Measurements from ENCODE around the gene BUD13.
A peak's percentile ranks its signal among the peaks of the same experiment; 100 is the strongest.
"Not testable (repeated sequence)": the region's sequence is repeated elsewhere in the genome, so short reads cannot be mapped to it uniquely, and the experiment has no call there.

The BUD13 gene

DNA sequence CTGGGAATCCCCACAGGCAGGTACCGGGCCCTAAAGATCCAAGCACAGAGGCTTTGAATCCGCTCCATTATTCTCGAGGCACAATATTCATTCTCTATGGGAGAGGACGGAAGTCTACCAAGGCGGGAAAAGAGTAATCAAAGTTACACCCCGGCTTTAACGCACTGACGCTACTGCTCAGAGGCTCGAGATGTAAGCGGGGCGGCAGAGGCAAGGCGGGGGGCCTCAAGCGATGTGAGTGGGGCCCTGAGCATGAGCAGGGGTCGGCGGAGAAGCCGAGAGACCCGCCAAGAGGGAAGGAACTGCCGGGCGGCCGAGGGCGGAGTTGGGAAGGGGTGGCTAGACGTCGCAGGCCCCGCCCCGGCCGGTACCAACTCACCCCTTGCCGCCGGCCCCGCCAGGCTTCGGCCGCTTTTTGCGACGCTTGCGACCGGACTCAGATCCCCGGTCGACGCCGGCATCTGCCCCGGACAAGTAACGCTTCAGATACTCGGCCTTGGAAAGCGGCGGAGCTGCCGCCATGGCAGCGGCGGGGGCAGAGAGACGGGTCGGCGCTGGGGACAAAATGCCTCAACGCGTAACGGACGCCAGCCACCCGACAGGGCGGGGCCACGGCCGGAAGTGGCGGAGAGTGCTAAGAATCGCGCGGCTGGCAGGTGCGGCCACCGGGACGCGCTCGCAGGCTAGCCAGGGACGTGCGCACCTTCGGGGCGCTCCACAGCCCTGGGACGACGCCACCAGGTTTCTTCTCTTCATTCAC lies at the start of gene BUD13:
Gene BUD13 (minus strand): TSS at position 545 of the 760 bp plus-strand sequence. CDS start 23 bp downstream, at position 522.
- ATAC-seq: peak; percentile 90 to 91

DNA sequence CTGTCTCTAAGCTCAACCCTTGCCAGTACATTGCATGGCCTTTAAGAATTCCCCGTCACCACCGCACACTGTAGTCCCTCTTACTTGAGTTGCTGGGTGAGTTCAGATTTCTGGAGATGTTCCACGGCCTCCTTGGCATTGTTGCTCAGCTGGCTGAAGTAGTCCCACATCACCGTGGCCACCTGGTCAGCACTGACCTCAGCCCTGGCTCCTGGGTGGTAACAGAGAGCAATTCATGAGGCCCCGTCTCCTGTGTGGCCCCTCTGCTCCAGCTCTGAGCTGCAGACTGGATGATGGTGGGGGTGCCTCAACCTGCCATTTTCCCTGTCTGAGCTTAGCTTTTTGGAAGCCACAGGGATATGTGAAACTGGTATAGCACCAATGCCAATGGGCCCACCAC lies 49.8 kb upstream of the BUD13 start:
- ATAC-seq: no peak

- ATAC-seq: no peak
These were observed 48.5 kb upstream of the BUD13 start for GRCh38 chr11:116821050-116821918.

GRCh38 chr11:116819049-116819448 lies 46.3 kb upstream of the BUD13 start:
- ATAC-seq: no peak

GRCh38 chr11:116814502-116814901 lies 41.7 kb upstream of the BUD13 start:
- ATAC-seq: no peak

DNA sequence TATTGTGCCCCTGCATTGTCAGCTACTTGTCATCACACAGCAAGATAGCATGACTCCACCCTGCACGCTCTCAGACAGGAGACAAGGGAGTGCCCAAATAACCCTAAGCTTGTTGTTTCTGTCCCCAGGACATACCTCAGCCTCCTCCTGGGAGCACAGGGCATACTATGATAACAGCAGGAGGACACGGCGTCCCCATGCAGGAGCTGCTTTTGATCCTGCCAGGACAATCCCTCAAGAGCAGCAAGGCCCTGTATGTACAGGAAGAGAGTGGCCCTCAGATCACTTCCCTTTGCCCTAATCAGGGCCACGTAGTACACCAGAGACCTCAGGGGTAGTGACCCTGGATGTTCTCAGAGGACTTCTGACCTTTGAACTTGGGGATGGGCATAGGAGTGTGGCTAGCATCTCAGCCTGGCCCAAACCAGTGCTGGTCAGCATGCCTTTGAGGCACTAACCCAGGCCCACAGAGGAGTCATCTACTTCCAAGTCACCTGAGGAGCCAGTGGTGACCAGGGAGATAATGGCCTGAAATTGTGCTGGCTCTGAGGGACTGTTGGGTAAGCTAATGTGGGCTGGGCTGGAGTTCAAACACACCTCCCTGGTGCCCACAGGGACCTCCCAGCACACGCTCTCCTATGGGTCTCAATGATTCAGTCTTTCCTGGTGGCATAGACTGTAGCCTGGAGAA lies 41.1 kb upstream of the BUD13 start:
- no peak for ATAC-seq

GRCh38 chr11:116813170-116813569 lies 40.4 kb upstream of the BUD13 start:
- ATAC-seq: no peak

DNA sequence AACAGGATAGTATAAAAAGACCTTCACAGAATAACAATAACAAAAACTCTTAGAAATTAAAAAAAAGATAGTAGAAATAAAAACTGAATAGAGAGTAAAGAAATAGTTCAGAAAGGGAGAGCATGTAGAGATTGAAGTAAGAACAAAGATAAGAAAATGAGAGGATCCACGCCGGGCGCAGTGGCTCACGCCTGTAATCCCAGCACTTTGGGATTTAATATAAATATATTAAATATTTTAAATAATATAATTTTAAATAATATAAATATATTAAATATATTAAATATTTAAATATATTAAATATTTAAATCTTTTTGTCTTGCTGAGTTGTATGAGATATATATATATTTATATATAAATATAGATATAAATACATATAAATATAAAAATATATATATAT lies 39.3 kb upstream of the BUD13 start:
- no peak for ATAC-seq

GRCh38 chr11:116811194-116811593 lies 38.4 kb upstream of the BUD13 start:
- ATAC-seq: no peak

DNA sequence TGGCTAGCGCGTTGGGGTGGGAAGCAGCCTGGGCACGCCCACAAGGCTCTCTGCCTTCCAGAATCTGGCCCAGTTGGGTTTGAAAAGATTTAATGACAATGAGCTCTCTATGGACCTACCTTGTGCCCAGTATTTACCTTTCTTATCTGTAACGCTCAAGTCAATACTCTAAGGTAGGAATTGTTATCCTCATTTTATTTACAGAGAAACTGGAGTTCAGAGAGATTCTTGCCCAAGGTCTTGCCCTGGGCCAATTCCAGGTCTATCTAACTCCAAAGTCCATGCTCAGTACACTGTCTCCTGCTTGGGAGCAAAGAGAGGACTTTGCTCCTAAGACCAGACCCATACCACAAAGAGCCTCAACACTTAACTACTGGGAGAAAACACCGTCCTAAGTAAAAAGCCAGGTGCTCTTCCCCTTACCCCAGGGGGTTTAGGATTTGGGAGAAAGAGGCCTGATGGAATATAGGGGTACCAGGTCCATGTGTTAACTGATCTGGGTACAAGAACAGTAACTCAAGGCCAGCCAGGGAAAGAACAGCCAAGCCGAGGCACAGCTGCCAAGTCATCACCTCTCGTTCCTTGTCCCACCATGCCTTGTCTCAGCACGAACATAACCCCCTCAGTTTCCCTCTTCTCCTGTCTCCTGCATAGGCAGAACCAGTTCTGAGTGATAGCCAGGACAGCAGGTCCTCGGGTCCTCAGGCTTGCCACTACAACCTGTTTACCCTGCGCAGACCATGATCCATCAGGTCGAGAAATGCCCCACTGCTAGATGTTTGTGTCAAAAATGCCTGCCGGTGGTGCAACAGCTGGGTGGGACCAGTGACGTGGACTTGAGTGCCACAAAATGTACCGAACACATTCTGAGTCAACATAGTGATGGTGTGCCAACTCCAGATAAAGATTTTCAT lies 35.7 kb upstream of the BUD13 start:
- ATAC-seq: no peak

GRCh38 chr11:116807601-116808261 lies 34.9 kb upstream of the BUD13 start:
- no peak for ATAC-seq

DNA sequence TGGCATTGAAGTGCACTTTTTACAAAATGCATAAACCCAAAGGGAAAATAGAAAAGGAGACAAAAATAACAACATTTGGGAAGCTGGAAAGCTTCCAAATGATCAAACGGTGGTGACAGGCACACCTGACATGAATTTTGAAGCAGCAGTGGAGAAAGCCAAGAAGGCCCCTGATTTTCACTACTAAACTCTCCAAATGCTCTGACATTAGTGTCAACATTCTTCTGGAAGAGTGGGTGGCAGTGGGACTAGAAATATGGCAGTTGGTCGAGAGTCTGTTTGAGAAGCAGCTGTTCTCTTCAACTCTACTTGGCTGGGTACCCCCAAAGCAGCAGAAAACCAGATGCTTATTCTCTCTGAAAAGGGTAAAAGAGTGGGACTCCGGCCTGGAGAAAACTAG lies 31.2 kb upstream of the BUD13 start:
- no peak for ATAC-seq

DNA sequence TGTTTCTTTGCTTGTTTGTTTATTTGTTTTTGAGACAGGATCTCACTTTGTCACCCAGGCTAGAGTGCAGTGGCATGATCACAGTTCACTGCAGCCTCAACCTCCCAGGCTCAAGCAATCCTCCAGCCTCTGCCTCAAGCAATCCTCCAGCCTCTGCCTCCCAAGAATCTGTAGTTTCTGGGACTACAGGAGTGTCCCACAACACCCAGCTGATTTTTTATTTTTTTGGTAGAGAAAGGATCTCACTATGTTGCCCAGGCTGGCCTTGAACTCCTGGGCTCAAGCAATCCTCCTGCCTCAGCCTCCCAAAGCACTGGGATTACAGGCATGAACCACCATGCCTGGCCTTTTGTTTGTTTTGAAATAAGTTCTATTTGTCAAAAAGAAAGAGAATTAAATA lies 28.9 kb upstream of the BUD13 start:
- ATAC-seq: not testable (repeated sequence)

GRCh38 chr11:116800610-116801009 lies 27.8 kb upstream of the BUD13 start:
- ATAC-seq: no peak

DNA sequence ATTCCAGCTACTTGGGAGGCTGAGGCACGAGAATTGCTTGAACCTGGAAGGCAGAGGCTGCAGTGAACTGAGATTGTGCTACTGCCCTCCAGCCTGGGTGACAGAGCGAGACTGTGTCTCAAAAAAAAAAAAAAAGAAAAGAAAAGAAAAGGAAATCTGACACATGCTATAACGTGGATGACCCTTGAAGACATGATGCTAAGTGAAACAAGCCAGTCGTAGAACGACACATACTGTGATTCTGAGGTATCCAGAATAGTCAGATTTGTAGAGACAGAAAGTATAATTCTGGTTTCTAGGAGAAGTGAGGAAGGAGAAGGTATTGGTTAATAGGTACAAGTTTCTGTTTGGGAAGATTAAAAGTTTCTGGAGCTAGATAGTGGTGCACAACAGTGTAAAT lies 25.6 kb upstream of the BUD13 start:
- ATAC-seq: peak in 1 of 2 donors; percentile 43

DNA sequence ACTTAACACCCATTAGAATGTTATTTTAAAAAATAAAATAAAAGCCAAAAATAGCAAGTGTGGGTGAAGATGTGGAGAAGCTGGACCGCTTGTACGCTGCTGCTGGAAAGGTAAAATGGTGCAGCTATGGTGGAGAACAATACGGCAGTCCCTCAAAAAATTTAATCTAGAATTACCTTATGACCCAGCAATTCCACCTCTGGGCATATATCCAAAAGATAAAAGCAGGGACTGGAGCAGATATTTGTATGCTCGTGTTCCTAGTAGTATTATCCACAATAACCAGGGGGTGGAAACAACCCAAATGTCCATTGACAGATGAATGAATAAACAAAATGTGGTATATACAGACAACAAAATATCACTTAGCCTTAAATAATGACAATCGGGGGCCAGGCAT lies 25.0 kb upstream of the BUD13 start:
- no peak for ATAC-seq

- no peak for ATAC-seq
These were observed 23.8 kb upstream of the BUD13 start for GRCh38 chr11:116796548-116796947.

GRCh38 chr11:116794851-116795250 lies 22.1 kb upstream of the BUD13 start:
- no peak for ATAC-seq

DNA sequence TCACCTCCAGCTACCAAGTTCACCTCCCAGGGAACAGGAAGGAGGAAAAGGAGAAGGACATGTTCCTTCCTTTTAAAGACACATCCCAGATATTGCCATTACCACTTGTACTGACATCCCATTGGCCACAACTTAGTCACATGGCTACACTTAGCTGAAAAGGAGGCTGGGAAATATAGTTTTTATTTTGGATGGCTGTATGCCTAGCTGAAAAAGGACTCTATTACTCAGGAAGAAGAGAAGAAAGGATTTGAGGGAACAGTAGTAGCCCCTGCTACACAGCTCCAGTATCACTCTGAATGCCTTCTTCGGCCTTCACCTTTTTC lies 20.9 kb upstream of the BUD13 start:
- ATAC-seq: no peak

GRCh38 chr11:116792869-116793771 lies 20.3 kb upstream of the BUD13 start:
- no peak for ATAC-seq

Data from activated CD4-positive, CD25-positive, alpha-beta regulatory T cell treated with anti-CD3 and anti-CD28 coated beads, Interleukin-2, amount 50 U/mL, for 24 hours (primary cell).